H1 (cell line): ENCODE results near the gene CYBB. TPM values are rescaled to one million over a fixed set of nuclear protein-coding genes. Genes with fewer than 3 reads are reported as not detected.

ENCODE experiments used
- CTCF ChIA-PET: fragments of 300-600 bp; sonication (Branson Sonifier 250); formaldehyde crosslinking; loops from one replicate; lab custom pipeline; 2021; ENCODE audit not compliant: partially characterized antibody; lab: Charles Lee
- POLR2A ChIA-PET: fragments of 300-600 bp; sonication (Branson Sonifier 250); formaldehyde crosslinking; loops from one replicate; lab custom pipeline; 2021; ENCODE audit warnings: inconsistent platforms; ENCODE audit not compliant: partially characterized antibody; lab: Charles Lee
- DNase-seq, 2 experiments: peaks; one replicate each; pipeline versions ENCODE4 v3.0.0 to v3.0.0-alpha.2; 2010 to 2022; ENCODE audit warnings: low spot score in 2 of 2, low read depth in 1 of 2, mixed read lengths in 1 of 2
- FAIRE-seq: peaks from 2 replicates; lab custom pipeline; 2011; peaks lifted over from hg19 to GRCh38; lab: Jason Lieb, UNC
- H2AFZ ChIP-seq: 2 replicates; pipeline ENCODE4 v1.8.1; 2012; ENCODE audit warnings: low read length, inconsistent platforms
- H2AK5ac ChIP-seq: 2 replicates; pipeline ENCODE4 v1.6.1; 2013; ENCODE audit warnings: low read depth, low read length
- H2BK120ac ChIP-seq: replicated peaks from 2 replicates; pipeline ENCODE3; 2013; ENCODE audit warnings: low read depth, low read length, inconsistent platforms
- H2BK12ac ChIP-seq: 2 replicates; pipeline ENCODE4 v1.6.1; 2013; ENCODE audit warnings: low read depth, low read length
- H2BK15ac ChIP-seq: 2 replicates; pipeline ENCODE4 v1.6.1; 2013; ENCODE audit warnings: low read length
- H2BK20ac ChIP-seq: 2 replicates; pipeline ENCODE4 v1.6.1; 2013; ENCODE audit warnings: low read length
- H2BK5ac ChIP-seq: 2 replicates; pipeline ENCODE4 v1.6.1; 2013; ENCODE audit warnings: low read depth, low read length
- H3K14ac ChIP-seq: 2 replicates; pipeline ENCODE4 v1.6.1; 2013; ENCODE audit warnings: inconsistent platforms; ENCODE audit not compliant: insufficient read length
- H3K18ac ChIP-seq: 2 replicates; pipeline ENCODE4 v1.6.1; 2013; ENCODE audit warnings: low read length; ENCODE audit errors: extremely low read depth
- H3K23ac ChIP-seq: 2 replicates; pipeline ENCODE4 v1.6.1; 2013; ENCODE audit warnings: inconsistent platforms; ENCODE audit not compliant: insufficient read length
- H3K23me2 ChIP-seq: 2 replicates; pipeline ENCODE4 v1.6.1; 2013; ENCODE audit warnings: low read depth, low read length
- H3K27ac ChIP-seq: 2 replicates; pipeline ENCODE4 v1.6.1; 2011; ENCODE audit warnings: low read depth, low read length, inconsistent platforms
- H3K27me3 ChIP-seq, 4 experiments: replicated peaks in 1 of 4; 1 replicate in 1 of 4; 2 replicates in 3 of 4; pipeline versions ENCODE4 v1.6.1 to v1.8.1; 2011 to 2013; ENCODE audit warnings: low read length in 3 of 4, mild to moderate bottlenecking in 3 of 4, inconsistent platforms in 2 of 4, mixed read lengths in 2 of 4, moderate library complexity in 1 of 4; ENCODE audit not compliant: control insufficient read depth in 3 of 4, insufficient read depth in 3 of 4; ENCODE audit errors: extremely low read depth in 1 of 4
- H3K36me3 ChIP-seq, 4 experiments: 2 replicates each; pipeline versions ENCODE4 v1.6.1 to v1.8.1; 2011 to 2013; ENCODE audit warnings: mild to moderate bottlenecking in 4 of 4, low read length in 3 of 4, moderate library complexity in 2 of 4, control low read depth in 1 of 4, inconsistent platforms in 1 of 4; ENCODE audit not compliant: insufficient read depth in 4 of 4, control insufficient read depth in 2 of 4
- H3K4ac ChIP-seq: replicated peaks from 2 replicates; pipeline ENCODE3; 2013; ENCODE audit warnings: low read length, low read depth, mixed read lengths, inconsistent platforms; ENCODE audit not compliant: insufficient read length
- H3K4me1 ChIP-seq, 4 experiments: replicated peaks in 1 of 4; 1 replicate in 1 of 4; 2 replicates in 3 of 4; pipeline versions ENCODE4 v1.6.1 to v1.8.1; 2011 to 2013; ENCODE audit warnings: low read length in 3 of 4, inconsistent platforms in 2 of 4, mixed read lengths in 1 of 4; ENCODE audit not compliant: insufficient read depth in 4 of 4, control insufficient read depth in 3 of 4
- H3K4me2 ChIP-seq, 2 experiments: 2 replicates each; pipeline versions ENCODE4 v1.6.1 to v1.8.1; 2011 to 2013; ENCODE audit warnings: low read depth in 2 of 2, low read length in 2 of 2, control low read depth in 1 of 2, inconsistent platforms in 1 of 2, mild to moderate bottlenecking in 1 of 2; ENCODE audit not compliant: insufficient read depth in 1 of 2
- H3K4me3 ChIP-seq, 4 experiments: fragments of 200-600, 300-600 bp in 1 of 4; sonication (generic), shearing (Covaris generic), sonication (Bioruptor Twin) in 1 of 4; 2 replicates each; pipeline versions ENCODE4 v1.5.1 to v1.8.1; 2011 to 2016; ENCODE audit warnings: low read length in 4 of 4, low read depth in 3 of 4, control low read depth in 2 of 4, inconsistent platforms in 2 of 4, mild to moderate bottlenecking in 2 of 4, mixed read lengths in 1 of 4, moderate library complexity in 1 of 4; ENCODE audit not compliant: insufficient read depth in 2 of 4; ENCODE audit errors: extremely low read depth in 1 of 4
- H3K56ac ChIP-seq: replicated peaks from 2 replicates; pipeline ENCODE3; 2013; ENCODE audit warnings: low read depth, mild to moderate bottlenecking, mixed read lengths, low read length, inconsistent platforms; ENCODE audit not compliant: insufficient read length
- H3K79me1 ChIP-seq: 2 replicates; pipeline ENCODE4 v1.6.1; 2013; ENCODE audit warnings: low read depth, low read length, control low read depth
- H3K79me2 ChIP-seq, 2 experiments: 2 replicates each; pipeline versions ENCODE4 v1.6.1 to v1.8.1; 2012 to 2013; ENCODE audit warnings: low read length in 2 of 2, mild to moderate bottlenecking in 2 of 2, inconsistent platforms in 1 of 2; ENCODE audit not compliant: insufficient read depth in 2 of 2, control insufficient read depth in 1 of 2
- H3K9ac ChIP-seq, 4 experiments: replicated peaks in 1 of 4; 1 replicate in 1 of 4; 2 replicates in 3 of 4; pipeline versions ENCODE4 v1.6.1 to v1.8.1; 2011 to 2013; ENCODE audit warnings: low read depth in 3 of 4, low read length in 3 of 4, control low read depth in 2 of 4, mild to moderate bottlenecking in 2 of 4, moderate library complexity in 2 of 4, inconsistent platforms in 1 of 4; ENCODE audit errors: extremely low read depth in 1 of 4
- H3K9me3 ChIP-seq, 2 experiments: 2 replicates each; pipeline versions ENCODE4 v1.6.1 to v1.8.1; 2012 to 2013; ENCODE audit warnings: mild to moderate bottlenecking in 2 of 2, moderate library complexity in 2 of 2, control low read depth in 1 of 2, inconsistent platforms in 1 of 2, low read depth in 1 of 2, low read length in 1 of 2, mixed read lengths in 1 of 2; ENCODE audit not compliant: insufficient read depth in 2 of 2
- H4K20me1 ChIP-seq, 2 experiments: replicated peaks in 1 of 2; 2 replicates each; pipeline versions ENCODE3 to v1.8.1; 2011 to 2013; ENCODE audit warnings: inconsistent platforms in 2 of 2, low read length in 2 of 2, mild to moderate bottlenecking in 1 of 2; ENCODE audit not compliant: insufficient read depth in 2 of 2, control insufficient read depth in 1 of 2
- H4K5ac ChIP-seq: 2 replicates; pipeline ENCODE4 v1.6.1; 2013; ENCODE audit warnings: low read length, low read depth, mixed read lengths, inconsistent platforms; ENCODE audit not compliant: insufficient read length
- H4K8ac ChIP-seq: 2 replicates; pipeline ENCODE4 v1.8.0; 2013; ENCODE audit warnings: mild to moderate bottlenecking, moderate library complexity, low read length, inconsistent platforms; ENCODE audit not compliant: insufficient read depth; ENCODE audit errors: extremely low read depth
- H4K91ac ChIP-seq: replicated peaks from 2 replicates; pipeline ENCODE3; 2013; ENCODE audit warnings: low read length, mixed read lengths, inconsistent platforms; ENCODE audit not compliant: insufficient read length
- CTBP2 ChIP-seq: IDR thresholded peaks from 2 replicates; pipeline ENCODE4 v1.7.0; 2011; ENCODE audit warnings: borderline replicate concordance, mild to moderate bottlenecking, moderate library complexity, mixed read lengths, low read length; ENCODE audit not compliant: insufficient read depth, insufficient read length
- EGR1 ChIP-seq: IDR thresholded peaks from 2 replicates; pipeline ENCODE4 v1.6.1; 2011; ENCODE audit warnings: low read depth, low read length, borderline replicate concordance
- NRF1 ChIP-seq: IDR thresholded peaks from 2 replicates; pipeline ENCODE4 v1.6.1; 2011; ENCODE audit warnings: mild to moderate bottlenecking, low read depth, low read length, improper control_type of control experiment
- RBBP5 ChIP-seq: IDR thresholded peaks from 2 replicates; pipeline ENCODE4 v1.7.1; 2012; ENCODE audit warnings: low read depth, mild to moderate bottlenecking, inconsistent platforms, low read length, moderate library complexity, borderline replicate concordance
- SP4 ChIP-seq: IDR thresholded peaks from 2 replicates; pipeline ENCODE4 v1.6.1; 2012; ENCODE audit warnings: low read length, inconsistent platforms
- USF2 ChIP-seq: IDR thresholded peaks from 2 replicates; pipeline ENCODE4 v1.6.1; 2011; ENCODE audit warnings: low read length, improper control_type of control experiment
- YY1 ChIP-seq: IDR thresholded peaks from 2 replicates; pipeline ENCODE4 v1.6.1; 2011; ENCODE audit warnings: low read depth, mild to moderate bottlenecking, low read length
- WGBS, 2 experiments: shearing (Covaris generic) in 1 of 2; methylation state at CpG; one replicate each; pipeline versions ENCODE4 v1.1.6 to v1.1.7; 2013 to 2015; ENCODE audit warnings: low lambda C conversion rate in 2 of 2, mixed read lengths in 2 of 2, inconsistent platforms in 1 of 2, low coverage in 1 of 2, missing lambda C conversion rate in 1 of 2; ENCODE audit not compliant: insufficient replicate concordance in 2 of 2, insufficient coverage in 1 of 2, insufficient read length in 1 of 2; ENCODE audit errors: extremely low coverage in 1 of 2, missing lambda C conversion rate in 1 of 2; 5-methylcytosine and 5-hydroxymethylcytosine counted together
- polyA plus RNA-seq, 7 experiments: library from polyadenylated mRNA; depleted of rRNA in 3 of 7; stranded (reverse) in 5 of 7; unstranded in 2 of 7; fragments of >200 nt in 5 of 7; fragments of 200-250 nt in 2 of 7; gene quantifications; 1 replicate in 5 of 7; 2 replicates in 1 of 7; 4 replicates in 1 of 7; pipeline versions ENCODE4 v1.2.1 to v1.2.3, GENCODE V29; 2011 to 2013; ENCODE audit warnings: missing spikeins in 2 of 7, mixed read lengths in 2 of 7
- total RNA-seq: library from RNA; stranded (reverse); fragmentation: NEBNext Ultra II Directional; extraction: Animal tissue kit (Norgen Biotek cat#: 25700); gene quantifications from 2 replicates; pipeline ENCODE4 v1.2.1, GENCODE V29; 2021

The CYBB gene
- total and polyA plus RNA-seq, 2 of the 8 experiments (the other 6 are each of a cell fraction or from before 2014, with no cell fraction given): 0.03 to 0.09 TPM

- ChIA-PET CTCF (interaction anchor here (1.1 kb wide), 1 partner anchor 39 kb away, joined by 3 read pairs; no protein-coding TSS in a partner anchor), POLR2A (no interaction called here)
- Histone ChIP-seq H4K91ac (no peak overlapping the region), H2BK20ac (no peak overlapping the region), H3K23me2 (no peaks in the 10 kb centered on the region), H2AFZ (no peak overlapping the region), H2BK15ac (no peak overlapping the region), H3K27ac (no peak overlapping the region), H3K4me3 (no peak overlapping the region), H2AK5ac (no peak overlapping the region), H2BK120ac (no peak overlapping the region), H3K9ac (no peak overlapping the region), H3K14ac (no peak overlapping the region), H3K36me3 (no peaks in the 10 kb centered on the region), H4K8ac (no peak overlapping the region), H2BK12ac (no peak overlapping the region), H3K4me1 (no peaks in the 10 kb centered on the region), H2BK5ac (no peak overlapping the region), H3K4ac (no peak overlapping the region), H3K23ac (no peak overlapping the region), H3K27me3 (no peaks in the 10 kb centered on the region), H3K18ac (no peak overlapping the region), H3K56ac (no peak overlapping the region), H3K4me2 (no peak overlapping the region), H4K5ac (no peak overlapping the region), H4K20me1 (no peaks in the 10 kb centered on the region), H3K79me1 (no peaks in the 10 kb centered on the region), H3K9me3 (no peaks in the 10 kb centered on the region), H3K79me2 (no peaks in the 10 kb centered on the region)
- WGBS, 2 experiments: 91% methylated on average over 3 of the region's 3 CpGs; no CpG with 5 or more reads in 1 of the 2 experiments
- DNase-seq: no peak
- FAIRE-seq: no peak
- TF ChIP-seq SP4: no peak
- TF ChIP-seq EGR1: no peak
- TF ChIP-seq YY1: no peak
- no peak for TF ChIP-seq USF2
- no peak for TF ChIP-seq NRF1
- TF ChIP-seq RBBP5: no peak
- TF ChIP-seq CTBP2: no peak
These were observed 37.7 kb downstream of the CYBB start for GRCh38 chrX:37817579-37817978.
